T-helper 2 cell treated with Interferon-gamma antibody and Interleukin-4, amounts not matched to agents 5 μg/mL and 100 μg/mL, for 36 hours (primary cell): ENCODE data around the gene HM13.
"Not testable (repeated sequence)": the region's sequence is repeated elsewhere in the genome, so short reads cannot be mapped to it uniquely, and the experiment has no call there.

Source experiments
- DNase-seq: peaks from one replicate; pipeline ENCODE4 v3.0.0; 2021; ENCODE audit warnings: low spot score
- H3K27ac Mint-ChIP-seq: one replicate; pipeline ENCODE4 v1.8.0; 2021; ENCODE audit warnings: mild to moderate bottlenecking, mixed read lengths
- H3K27me3 Mint-ChIP-seq: one replicate; pipeline ENCODE4 v1.8.0; 2021; ENCODE audit warnings: low read depth, mixed read lengths
- H3K36me3 Mint-ChIP-seq: one replicate; pipeline ENCODE4 v1.8.0; 2021; ENCODE audit warnings: low read depth, mixed read lengths
- H3K4me1 Mint-ChIP-seq: one replicate; pipeline ENCODE4 v1.8.0; 2021; ENCODE audit warnings: low read depth, mixed read lengths
- H3K4me3 Mint-ChIP-seq: one replicate; pipeline ENCODE4 v1.8.0; 2022; ENCODE audit warnings: mild to moderate bottlenecking, moderate library complexity, mixed read lengths
- H3K9me3 Mint-ChIP-seq: one replicate; pipeline ENCODE4 v1.8.0; 2021; ENCODE audit warnings: mixed read lengths

HM13 gene

GRCh38 chr20:31605031-31605901 lies 91.0 kb downstream of the HM13 start, which contains the start of gene ID1:
Gene ID1, plus strand, starts transcription at chr20:31605289. Its CDS starts 99 bp downstream, at chr20:31605388.
- Mint-ChIP-seq H3K4me3 (peak within 1 kb of the TSS; percentile 91), H3K27me3 (peaks cover 48% of the 10 kb centered on the region), H3K36me3 (no peaks in the 10 kb centered on the region), H3K9me3 (no peaks in the 10 kb centered on the region), H3K27ac (peak within 1 kb of the TSS; percentile 72), H3K4me1 (peaks cover 24% of the 10 kb centered on the region)
- DNase-seq: peak; percentile 87

- Mint-ChIP-seq H3K27ac (no peak overlapping the region), H3K27me3 (peaks cover 48% of the 10 kb centered on the region), H3K4me3 (peak overlapping the region; percentile 91), H3K36me3 (no peaks in the 10 kb centered on the region), H3K4me1 (peaks cover 24% of the 10 kb centered on the region), H3K9me3 (no peaks in the 10 kb centered on the region)
- DNase-seq: no peak
Observed at GRCh38 chr20:31605902-31606803, 91.9 kb downstream of the HM13 start.

- no peaks in the 10 kb centered on the region for H3K36me3 Mint-ChIP-seq
- H3K27me3 Mint-ChIP-seq: peaks cover 52% of the 10 kb centered on the region
- no peak overlapping the region for H3K27ac Mint-ChIP-seq
- H3K9me3 Mint-ChIP-seq: no peaks in the 10 kb centered on the region
- no peak for DNase-seq
- peaks cover 24% of the 10 kb centered on the region for H3K4me1 Mint-ChIP-seq
- peak overlapping the region; percentile 91 for H3K4me3 Mint-ChIP-seq
Observed at GRCh38 chr20:31606804-31607639, 92.8 kb downstream of the HM13 start.

- Mint-ChIP-seq H3K36me3 (no peaks in the 10 kb centered on the region), H3K27me3 (peaks cover 49% of the 10 kb centered on the region)
- no peak for DNase-seq
Observed at GRCh38 chr20:31607640-31608250, 93.5 kb downstream of the HM13 start.

GRCh38 chr20:31608251-31608945 lies 94.2 kb downstream of the HM13 start:
- H3K4me1 Mint-ChIP-seq: peaks cover 23% of the 10 kb centered on the region

More at GRCh38 chr20:31607640-31608250, 93.5 kb downstream of the HM13 start:
- Mint-ChIP-seq H3K27ac (no peak overlapping the region), H3K4me1 (peaks cover 24% of the 10 kb centered on the region), H3K9me3 (no peaks in the 10 kb centered on the region), H3K4me3 (no peak overlapping the region)

GRCh38 chr20:31612271-31612640 lies 98.0 kb downstream of the HM13 start:
- H3K4me1 Mint-ChIP-seq, H3K9me3 Mint-ChIP-seq, H3K27ac Mint-ChIP-seq, H3K36me3 Mint-ChIP-seq, DNase-seq, H3K4me3 Mint-ChIP-seq: not testable (repeated sequence)
- peaks cover 23% of the 10 kb centered on the region for H3K27me3 Mint-ChIP-seq

More at GRCh38 chr20:31608251-31608945, 94.2 kb downstream of the HM13 start:
- H3K9me3 Mint-ChIP-seq: no peaks in the 10 kb centered on the region
- H3K27me3 Mint-ChIP-seq: peaks cover 48% of the 10 kb centered on the region
- no peak overlapping the region for H3K4me3 Mint-ChIP-seq
- H3K27ac Mint-ChIP-seq: no peak overlapping the region
- no peaks in the 10 kb centered on the region for H3K36me3 Mint-ChIP-seq
- DNase-seq: no peak

- H3K27ac Mint-ChIP-seq: no peak overlapping the region
- H3K9me3 Mint-ChIP-seq: no peaks in the 10 kb centered on the region
- no peak overlapping the region for H3K4me3 Mint-ChIP-seq
- H3K36me3 Mint-ChIP-seq: no peaks in the 10 kb centered on the region
- peaks cover 9% of the 10 kb centered on the region for H3K4me1 Mint-ChIP-seq
- no peak for DNase-seq
- H3K27me3 Mint-ChIP-seq: peaks cover 8% of the 10 kb centered on the region
Observed at GRCh38 chr20:31615416-31615815, 101.2 kb downstream of the HM13 start.

GRCh38 chr20:31617432-31618104 lies 103.3 kb downstream of the HM13 start:
- Mint-ChIP-seq H3K4me3 (no peak overlapping the region), H3K9me3 (no peaks in the 10 kb centered on the region), H3K4me1 (peaks cover 9% of the 10 kb centered on the region), H3K36me3 (no peaks in the 10 kb centered on the region), H3K27ac (no peak overlapping the region), H3K27me3 (peaks cover 4% of the 10 kb centered on the region)
- DNase-seq: no peak
